Measurements from ENCODE around the gene LRRC61. TPM values are rescaled to one million over a fixed set of nuclear protein-coding genes. Genes with fewer than 3 reads are reported as not detected.

LRRC61 gene
- total RNA-seq, 1 experiment from 2014 or later: 35.8 TPM

DNA sequence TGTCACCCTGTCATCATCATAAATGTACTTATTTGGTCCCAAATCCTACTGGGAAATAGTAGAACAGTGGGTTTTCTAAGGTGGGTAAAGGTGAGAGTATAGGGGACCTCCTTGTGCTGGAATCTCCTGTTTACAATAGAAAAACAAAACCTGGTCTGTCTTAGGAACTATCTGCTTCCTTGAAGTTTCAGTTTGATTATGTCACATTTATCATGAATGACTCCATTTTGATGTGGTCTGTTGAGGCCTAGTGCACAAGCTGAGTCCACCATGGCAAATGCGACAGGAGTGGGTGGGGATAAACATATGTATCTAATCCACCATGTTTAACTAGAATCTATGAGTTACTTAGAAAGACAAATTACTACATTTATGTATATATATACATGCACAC, 32.5 kb downstream of the LRRC61 start:
- Histone ChIP-seq H3K27me3 (replicated peaks; ENCODE audit: control insufficient read depth, insufficient read depth, low read length) (no peaks in the 10 kb centered on the region), H3K9me3 (no peaks in the 10 kb centered on the region), H3K4me3 (ENCODE audit: low read depth, low read length) (no peak overlapping the region), H3K4me1 (no peaks in the 10 kb centered on the region), H3K36me3 (ENCODE audit: control insufficient read depth, insufficient read depth, low read length) (no peaks in the 10 kb centered on the region)
- POLR2A ChIA-PET: interaction anchor here (1.1 kb wide), 1 partner anchor 13 kb away, joined by 5 read pairs; the partner anchor contains the start of gene REPIN1
- CTCF ChIA-PET: interaction anchor here (0.7 to 1.1 kb wide), 3 partner anchors 13 to 731 kb away, joined by 3 to 4 read pairs (median 3); partner anchors contain the start of gene REPIN1
- Mint-ChIP-seq H3K4me3 (ENCODE audit: unreplicated experiment) (no peak overlapping the region), H3K9me3 (ENCODE audit: unreplicated experiment) (peaks cover 12% of the 10 kb centered on the region), H3K27ac (ENCODE audit: unreplicated experiment) (no peak overlapping the region), H3K4me1 (ENCODE audit: low read depth, unreplicated experiment) (peaks cover 11% of the 10 kb centered on the region), H3K27me3 (ENCODE audit: insufficient read depth, unreplicated experiment) (no peaks in the 10 kb centered on the region), H3K36me3 (ENCODE audit: insufficient read depth, unreplicated experiment) (no peaks in the 10 kb centered on the region)
- BruUV-seq (replicated peaks): no TSS peak
- DNase-seq: no peak
- TF ChIP-seq, protein P1, sequence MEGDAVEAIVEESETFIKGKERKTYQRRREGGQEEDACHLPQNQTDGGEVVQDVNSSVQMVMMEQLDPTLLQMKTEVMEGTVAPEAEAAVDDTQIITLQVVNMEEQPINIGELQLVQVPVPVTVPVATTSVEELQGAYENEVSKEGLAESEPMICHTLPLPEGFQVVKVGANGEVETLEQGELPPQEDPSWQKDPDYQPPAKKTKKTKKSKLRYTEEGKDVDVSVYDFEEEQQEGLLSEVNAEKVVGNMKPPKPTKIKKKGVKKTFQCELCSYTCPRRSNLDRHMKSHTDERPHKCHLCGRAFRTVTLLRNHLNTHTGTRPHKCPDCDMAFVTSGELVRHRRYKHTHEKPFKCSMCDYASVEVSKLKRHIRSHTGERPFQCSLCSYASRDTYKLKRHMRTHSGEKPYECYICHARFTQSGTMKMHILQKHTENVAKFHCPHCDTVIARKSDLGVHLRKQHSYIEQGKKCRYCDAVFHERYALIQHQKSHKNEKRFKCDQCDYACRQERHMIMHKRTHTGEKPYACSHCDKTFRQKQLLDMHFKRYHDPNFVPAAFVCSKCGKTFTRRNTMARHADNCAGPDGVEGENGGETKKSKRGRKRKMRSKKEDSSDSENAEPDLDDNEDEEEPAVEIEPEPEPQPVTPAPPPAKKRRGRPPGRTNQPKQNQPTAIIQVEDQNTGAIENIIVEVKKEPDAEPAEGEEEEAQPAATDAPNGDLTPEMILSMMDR (IDR thresholded peaks at IDR 0.05; ENCODE audit: insufficient read depth in 1 of 2, low read depth in 1 of 2, low read length in 1 of 2, severe bottlenecking in 1 of 2, unreplicated experiment in 1 of 2): no peak
- intact Hi-C loops (cut with micrococcal nuclease; ENCODE audit: unreplicated experiment): loop anchor here (1.0 kb wide), 3 partner anchors 23 to 66 kb away; no protein-coding TSS in a partner anchor

DNA sequence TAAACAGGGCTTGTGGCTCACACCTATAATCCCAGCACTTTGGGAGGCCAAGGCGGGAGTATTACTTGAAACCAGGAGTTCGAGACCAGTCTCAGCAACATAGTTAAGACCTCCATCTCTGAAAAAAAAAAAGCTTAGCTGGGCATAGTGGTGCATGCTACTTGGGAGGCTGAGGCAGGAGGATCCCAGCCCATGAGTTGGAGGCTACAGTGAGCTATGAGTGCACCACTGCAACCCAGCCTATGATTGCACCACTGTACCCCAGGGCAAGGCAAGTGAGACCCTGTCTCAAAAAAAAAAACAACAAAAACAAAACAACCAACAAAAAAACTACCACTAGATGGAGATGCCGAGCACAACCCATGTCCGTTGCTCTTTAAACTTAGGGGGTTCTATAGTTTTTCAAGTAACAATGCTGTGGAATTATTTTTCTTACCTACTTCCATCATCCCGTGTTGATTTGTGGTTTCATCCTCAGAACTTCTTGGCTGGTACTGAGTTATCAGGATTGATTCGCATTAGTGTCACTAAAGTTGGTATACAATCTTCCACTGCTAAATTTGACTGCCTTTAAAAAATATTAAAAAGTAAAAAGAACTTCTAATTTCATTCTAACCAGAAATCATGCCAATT, 33.2 kb downstream of the LRRC61 start:
- no peaks in the 10 kb centered on the region for H3K27me3 Mint-ChIP-seq (ENCODE audit: insufficient read depth, unreplicated experiment)
- H3K36me3 Mint-ChIP-seq (ENCODE audit: insufficient read depth, unreplicated experiment): no peaks in the 10 kb centered on the region
- peaks cover 11% of the 10 kb centered on the region for H3K4me1 Mint-ChIP-seq (ENCODE audit: low read depth, unreplicated experiment)
- intact Hi-C loops (cut with micrococcal nuclease; ENCODE audit: unreplicated experiment): loop anchor here (1.0 kb wide), 3 partner anchors 22 to 65 kb away; no protein-coding TSS in a partner anchor
- Histone ChIP-seq H3K9me3 (no peaks in the 10 kb centered on the region), H3K4me1 (no peaks in the 10 kb centered on the region), H3K36me3 (ENCODE audit: control insufficient read depth, insufficient read depth, low read length) (no peaks in the 10 kb centered on the region), H3K27me3 (replicated peaks; ENCODE audit: control insufficient read depth, insufficient read depth, low read length) (no peaks in the 10 kb centered on the region), H3K4me3 (ENCODE audit: low read depth, low read length) (no peak overlapping the region)
- H3K4me3 Mint-ChIP-seq (ENCODE audit: unreplicated experiment): no peak overlapping the region
- TF ChIP-seq, protein P1 (IDR thresholded peaks at IDR 0.05; ENCODE audit: insufficient read depth in 1 of 2, low read depth in 1 of 2, low read length in 1 of 2, severe bottlenecking in 1 of 2, unreplicated experiment in 1 of 2): peak; percentile 68 to 73
- BruUV-seq (replicated peaks): no TSS peak
- peaks cover 12% of the 10 kb centered on the region for H3K9me3 Mint-ChIP-seq (ENCODE audit: unreplicated experiment)
- DNase-seq: peak in 1 of 2 experiments; percentile 42
- POLR2A ChIA-PET: no interaction called here
- no peak overlapping the region for H3K27ac Mint-ChIP-seq (ENCODE audit: unreplicated experiment)
- CTCF ChIA-PET: interaction anchor here (0.9 kb wide), 1 partner anchor 13 kb away, joined by 3 read pairs; no protein-coding TSS in a partner anchor

DNA sequence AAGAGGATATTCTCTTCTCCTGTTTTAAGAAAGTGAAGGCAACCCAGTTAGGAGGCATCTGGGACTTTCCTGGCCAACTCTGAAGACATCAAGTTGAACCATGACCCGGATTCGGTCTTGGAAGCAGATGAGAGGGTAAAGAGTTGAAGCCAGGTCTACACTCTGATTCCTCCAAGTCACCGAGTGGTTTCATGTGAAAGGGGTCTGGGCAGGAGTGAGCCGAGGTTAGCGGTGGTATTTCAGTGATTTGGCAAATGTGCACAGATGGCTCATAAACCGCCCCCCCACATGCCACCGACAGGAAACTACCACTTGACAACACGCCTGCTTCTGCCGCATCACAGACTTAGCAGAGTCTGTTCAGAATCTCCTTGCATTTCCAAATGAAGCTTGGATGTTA, 34.1 kb downstream of the LRRC61 start:
- BruUV-seq (replicated peaks): no TSS peak

More for the DNA sequence above, 34.1 kb downstream of the LRRC61 start:
- DNase-seq: no peak
- Mint-ChIP-seq H3K27me3 (ENCODE audit: insufficient read depth, unreplicated experiment) (no peaks in the 10 kb centered on the region), H3K36me3 (ENCODE audit: insufficient read depth, unreplicated experiment) (no peaks in the 10 kb centered on the region), H3K4me1 (ENCODE audit: low read depth, unreplicated experiment) (peaks cover 11% of the 10 kb centered on the region), H3K4me3 (ENCODE audit: unreplicated experiment) (no peak overlapping the region), H3K27ac (ENCODE audit: unreplicated experiment) (no peak overlapping the region), H3K9me3 (ENCODE audit: unreplicated experiment) (peaks cover 12% of the 10 kb centered on the region)
- ChIA-PET POLR2A (no interaction called here), CTCF (interaction anchor here (0.5 to 0.6 kb wide), 2 partner anchors 32 to 397 kb away, joined by 3 read pairs; no protein-coding TSS in a partner anchor)
- H3K4me3 ChIP-seq (ENCODE audit: low read depth, low read length): no peak overlapping the region
- no peaks in the 10 kb centered on the region for H3K4me1 ChIP-seq
- TF ChIP-seq, protein P1 (IDR thresholded peaks at IDR 0.05; ENCODE audit: insufficient read depth in 1 of 2, low read depth in 1 of 2, low read length in 1 of 2, severe bottlenecking in 1 of 2, unreplicated experiment in 1 of 2): no peak
- H3K27me3 ChIP-seq (replicated peaks; ENCODE audit: control insufficient read depth, insufficient read depth, low read length): no peaks in the 10 kb centered on the region
- intact Hi-C loops (cut with micrococcal nuclease; ENCODE audit: unreplicated experiment): no loop called here
- H3K36me3 ChIP-seq (ENCODE audit: control insufficient read depth, insufficient read depth, low read length): no peaks in the 10 kb centered on the region
- H3K9me3 ChIP-seq: no peaks in the 10 kb centered on the region

All from Caco-2 (cell line).